K562 (cell line): ENCODE measurements around the gene PPP3CB. TPM values are rescaled to one million over a fixed set of nuclear protein-coding genes. Genes with fewer than 3 reads are reported as not detected.
A peak's percentile ranks its signal among the peaks of the same experiment; 100 is the strongest.

Experiments
- ATF3 ChIP-seq, 2 experiments: fragments of 450-650 bp in 1 of 2; sonication (generic) in 1 of 2; formaldehyde crosslinking in 1 of 2; IDR thresholded peaks in 1 of 2; conservative IDR thresholded peaks in 1 of 2; 2 replicates each; pipeline versions ENCODE4 v1.6.1 to v1.8.1; 2016 to 2023; ENCODE audit warnings: mild to moderate bottlenecking in 2 of 2, moderate library complexity in 2 of 2, inconsistent platforms in 1 of 2, missing genetic modification reagents in 1 of 2
- CBFA2T2 ChIP-seq: fragments of 450-650 bp; conservative IDR thresholded peaks from 2 replicates; pipeline ENCODE4 v1.6.1; 2017; ENCODE audit warnings: mild to moderate bottlenecking
- E2F3 ChIP-seq: fragments of 250-450 bp; sonication (Bioruptor Pico); IDR thresholded peaks from 2 replicates; pipeline ENCODE4 v1.4.0; 2020; ENCODE audit warnings: mild to moderate bottlenecking
- FOXP4 ChIP-seq: sonication (generic); formaldehyde crosslinking; IDR thresholded peaks from 2 replicates; pipeline ENCODE4 v1.8.0; 2022; ENCODE audit warnings: mild to moderate bottlenecking, missing genetic modification reagents, borderline replicate concordance
- GATA2 ChIP-seq: sonication (generic); formaldehyde crosslinking; IDR thresholded peaks from 2 replicates; pipeline ENCODE4 v1.4.0; 2020; ENCODE audit warnings: mild to moderate bottlenecking, missing genetic modification reagents
- IFI16 ChIP-seq: fragments of 250-450 bp; sonication (Bioruptor Pico); IDR thresholded peaks from 2 replicates; pipeline ENCODE4 v2.1.2; 2022; ENCODE audit warnings: mild to moderate bottlenecking, inconsistent platforms
- PYGO2 ChIP-seq: fragments of 450-650 bp; IDR thresholded peaks from 2 replicates; pipeline ENCODE4 v1.6.1; 2016; ENCODE audit warnings: mild to moderate bottlenecking, missing genetic modification characterization, moderate library complexity, missing compliant biosample characterization
- RBM25 ChIP-seq: fragments of 200-400 bp; formaldehyde crosslinking; IDR thresholded peaks from 2 replicates; pipeline ENCODE4 v1.6.1; 2018; ENCODE audit warnings: low read length, low read depth, moderate library complexity; ENCODE audit not compliant: severe bottlenecking
- SMARCC2 ChIP-seq: fragments of 450-650 bp; IDR thresholded peaks from 2 replicates; pipeline ENCODE4 v1.6.1; 2017; ENCODE audit warnings: antibody characterized with exemption, moderate library complexity, mild to moderate bottlenecking, low read depth
- THRAP3 ChIP-seq: fragments of 450-650 bp; IDR thresholded peaks from 2 replicates; pipeline ENCODE4 v1.6.1; 2016; ENCODE audit warnings: mild to moderate bottlenecking, inconsistent platforms, borderline replicate concordance
- ZBED1 ChIP-seq: IDR thresholded peaks from 2 replicates; pipeline ENCODE4 v1.6.1; 2014
- ZBTB12 ChIP-seq: fragments of 250-450 bp; sonication (Bioruptor Pico); IDR thresholded peaks from 2 replicates; pipeline ENCODE4 v1.4.0; 2020
- ZNF280A ChIP-seq: fragments of 450-650 bp; IDR thresholded peaks from 2 replicates; pipeline ENCODE4 v1.6.1; 2018; ENCODE audit warnings: mild to moderate bottlenecking, low read depth; ENCODE audit not compliant: partially characterized antibody
- ZNF589 ChIP-seq: fragments of 200-800 bp; sonication (Bioruptor generic); IDR thresholded peaks from 2 replicates; pipeline ENCODE4 v1.6.1; 2016; ENCODE audit warnings: low read depth, missing genetic modification characterization, missing compliant biosample characterization
- ZNF639 ChIP-seq, 2 experiments: fragments of 200-800 bp in 1 of 2; sonication (Bioruptor generic) in 1 of 2; sonication (generic) in 1 of 2; formaldehyde crosslinking in 1 of 2; IDR thresholded peaks in 1 of 2; conservative IDR thresholded peaks in 1 of 2; 2 replicates each; pipeline versions ENCODE4 v1.5.0 to v1.6.1; 2016 to 2020; ENCODE audit warnings: missing compliant biosample characterization in 1 of 2, missing genetic modification characterization in 1 of 2, missing genetic modification reagents in 1 of 2
- ZNF717 ChIP-seq: fragments of 250-450 bp; sonication (Bioruptor Pico); IDR thresholded peaks from 2 replicates; pipeline ENCODE4 v1.5.0; 2021
- ZNF75A ChIP-seq: fragments of 450-650 bp; formaldehyde crosslinking; IDR thresholded peaks from 2 replicates; pipeline ENCODE4 v1.4.0; 2020; ENCODE audit warnings: mild to moderate bottlenecking
- polyA plus RNA-seq, 8 experiments: library from polyadenylated mRNA; depleted of rRNA in 4 of 8; stranded (reverse) in 5 of 8; unstranded in 3 of 8; fragments of >200 nt; fragmentation: Nextera tagmentation in 2 of 8; fragmentation: Illumina TruSeq in 1 of 8; extraction: Ambion mirVana in 2 of 8; extraction: Trizol in 1 of 8; gene quantifications; 2 replicates each; pipeline versions ENCODE4 v1.2.1 to v1.2.3, GENCODE V29; 2011 to 2014; ENCODE audit warnings: inconsistent platforms in 1 of 8, missing spikeins in 1 of 8
- total RNA-seq, 7 experiments: library from RNA; depleted of rRNA in 6 of 7; stranded (reverse); fragments of >200 nt in 6 of 7; fragmentation: Illumina TruSeq in 2 of 7; extraction: Trizol in 2 of 7; gene quantifications; 2 replicates each; pipeline versions ENCODE4 v1.2.1 to v1.2.3, GENCODE V29; 2011 to 2021; ENCODE audit warnings: low replicate concordance in 1 of 7

Gene PPP3CB
- total and polyA plus RNA-seq, 9 of the 15 experiments (the other 6 are each of a cell fraction or from before 2014, with no cell fraction given) = 9.6 to 27.6 (median 17.8) TPM

- TF ChIP-seq ZBED1 = no peak
- no peak for TF ChIP-seq GATA2
- no peak for TF ChIP-seq ZNF280A
- no peak for TF ChIP-seq IFI16 (CRISPR knock-in tag)
- no peak for TF ChIP-seq SMARCC2
- no peak for TF ChIP-seq ATF3 (IDR thresholded peaks at IDR 0.05)
- TF ChIP-seq ATF3 (CRISPR knock-in tag; conservative IDR thresholded peaks at IDR 0.05) = no peak
- no peak for TF ChIP-seq ZNF589
- TF ChIP-seq CBFA2T2 = no peak
- TF ChIP-seq ZNF717 (CRISPR knock-in tag) = no peak
- no peak for TF ChIP-seq PYGO2
- TF ChIP-seq ZBTB12 (CRISPR knock-in tag) = no peak
- no peak for TF ChIP-seq E2F3
- TF ChIP-seq FOXP4 = no peak
- no peak for TF ChIP-seq RBM25
- TF ChIP-seq ZNF639 (CRISPR knock-in tag; conservative IDR thresholded peaks at IDR 0.05 in 1 of 2, IDR thresholded peaks at IDR 0.05 in 1 of 2) = peak in 1 of 2 experiments; percentile 92; a peak in 2 of 4 replicates
- TF ChIP-seq ZNF75A (CRISPR knock-in tag) = no peak
- no peak for TF ChIP-seq THRAP3
Measured at GRCh38 chr10:73495884-73496674, at the start of gene PPP3CB (continued).
